ENCODE data around the gene RPL37A.

Gene RPL37A

DNA sequence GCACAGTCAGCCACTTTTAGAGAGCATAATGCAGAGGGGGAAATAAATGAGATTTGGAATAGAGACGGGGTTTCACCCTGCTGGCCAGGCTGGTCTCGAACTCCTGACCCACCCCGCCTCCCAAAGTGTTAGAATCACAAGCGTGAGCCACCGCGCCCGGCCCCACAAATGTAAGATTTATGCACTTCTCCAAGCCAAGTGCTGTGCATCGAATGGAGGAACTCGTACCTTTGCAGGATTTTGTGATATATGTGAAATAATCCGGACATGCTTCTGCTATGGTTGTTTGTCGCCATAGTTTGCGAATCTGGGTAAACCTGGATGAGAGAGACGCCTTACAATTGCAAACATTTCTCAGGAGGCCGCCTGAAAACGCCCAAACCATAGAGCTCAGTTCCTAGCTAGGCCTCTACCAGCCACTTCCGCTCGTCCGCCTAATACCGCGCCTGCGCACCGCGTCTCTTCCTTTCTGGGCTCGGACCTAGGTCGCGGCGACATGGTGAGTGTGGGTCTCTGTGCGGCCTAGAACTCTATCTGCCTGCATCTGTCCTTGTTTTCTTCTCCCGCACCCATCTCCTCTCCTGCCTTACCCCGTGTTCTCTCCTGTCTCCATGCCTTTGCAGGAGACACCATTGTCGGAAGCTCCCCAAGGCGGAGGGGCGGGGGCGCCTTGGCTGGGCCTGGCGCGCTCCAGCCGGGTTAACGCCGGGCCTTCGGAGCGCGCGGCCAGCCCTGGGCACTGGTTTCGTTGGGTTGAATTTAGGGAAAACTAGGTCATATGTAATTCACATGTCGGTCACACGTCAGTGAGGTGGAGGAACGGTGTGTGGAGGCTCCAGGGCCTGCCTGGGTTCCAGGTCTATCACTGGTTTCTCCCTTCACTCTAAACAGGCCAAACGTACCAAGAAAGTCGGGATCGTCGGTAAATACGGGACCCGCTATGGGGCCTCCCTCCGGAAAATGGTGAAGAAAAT, at the start of gene RPL37A:
RPL37A (plus strand) TSS at position 466 of the 974 bp plus-strand sequence; CDS start at position 497, 31 bp downstream.
- DNase-seq = peak; percentile 77 to 95

DNA sequence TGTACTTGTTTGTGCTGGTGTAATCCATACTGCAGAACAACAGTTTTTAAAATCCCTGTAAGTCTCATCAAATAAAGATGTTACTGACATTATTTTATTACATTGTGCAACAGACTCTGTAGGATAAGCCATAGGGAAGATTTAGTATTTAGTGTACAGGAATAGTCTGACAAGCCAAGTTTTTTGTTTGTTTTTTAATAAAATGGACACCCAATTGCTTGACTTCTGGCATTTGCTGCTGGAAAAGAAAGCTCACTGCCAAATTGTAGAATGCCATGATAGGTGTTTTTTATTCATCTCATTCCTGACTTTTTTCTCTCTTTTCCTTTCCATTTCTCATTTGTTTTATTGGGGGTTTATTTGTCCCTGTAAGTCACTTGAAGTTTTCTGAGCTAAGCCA, 48.3 kb upstream of the RPL37A start:
- DNase-seq = no peak

DNA sequence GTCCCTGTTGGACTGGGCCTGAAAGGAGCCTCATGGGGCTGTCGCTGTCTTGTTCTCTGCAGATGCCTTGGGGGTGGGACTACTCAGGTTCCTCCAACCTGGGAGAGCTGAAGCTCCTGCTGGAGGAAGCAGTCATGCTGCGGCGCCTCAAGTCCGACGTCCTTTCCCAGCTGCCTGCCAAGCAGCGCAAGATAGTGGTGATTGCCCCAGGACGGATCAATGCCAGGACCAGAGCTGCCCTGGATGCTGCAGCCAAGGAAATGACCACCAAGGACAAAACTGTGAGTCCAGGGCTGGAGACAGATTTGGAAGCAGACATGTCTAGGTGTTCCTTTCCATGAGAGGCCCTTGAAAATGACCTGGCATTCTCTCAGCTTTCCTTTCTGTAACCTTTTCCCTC, 47.9 kb upstream of the RPL37A start:
- DNase-seq = no peak

DNA sequence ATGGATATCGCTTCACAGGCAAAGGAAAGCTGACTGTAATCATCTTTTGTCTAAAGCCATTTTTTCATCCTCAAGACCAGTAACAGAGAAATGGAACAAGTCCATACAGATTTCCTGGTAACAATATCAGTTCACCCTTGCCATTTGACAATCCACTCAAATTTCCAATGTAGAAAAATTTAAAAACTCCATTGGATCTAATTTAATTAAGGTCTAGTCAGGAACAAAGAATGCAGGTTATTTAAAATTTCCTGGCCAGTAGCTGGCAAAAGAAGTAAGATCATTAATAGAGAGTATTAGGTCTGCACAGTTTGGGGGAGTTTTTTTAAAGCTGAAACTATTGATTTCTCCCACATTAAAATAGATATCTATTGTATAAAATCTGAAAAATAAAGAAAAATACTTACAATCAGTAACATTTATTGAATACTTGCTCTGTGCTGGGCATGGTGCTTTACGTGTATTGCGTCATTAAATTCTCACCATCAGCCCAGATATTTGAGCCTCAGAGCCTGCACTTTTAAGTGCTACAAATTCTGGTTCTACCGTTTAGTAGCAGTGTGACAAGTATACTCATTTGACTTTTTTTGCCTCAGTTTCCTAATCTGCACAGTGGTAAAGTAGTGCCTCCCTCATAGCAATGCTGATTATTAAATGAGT, 44.6 kb upstream of the RPL37A start:
- DNase-seq = no peak

DNA sequence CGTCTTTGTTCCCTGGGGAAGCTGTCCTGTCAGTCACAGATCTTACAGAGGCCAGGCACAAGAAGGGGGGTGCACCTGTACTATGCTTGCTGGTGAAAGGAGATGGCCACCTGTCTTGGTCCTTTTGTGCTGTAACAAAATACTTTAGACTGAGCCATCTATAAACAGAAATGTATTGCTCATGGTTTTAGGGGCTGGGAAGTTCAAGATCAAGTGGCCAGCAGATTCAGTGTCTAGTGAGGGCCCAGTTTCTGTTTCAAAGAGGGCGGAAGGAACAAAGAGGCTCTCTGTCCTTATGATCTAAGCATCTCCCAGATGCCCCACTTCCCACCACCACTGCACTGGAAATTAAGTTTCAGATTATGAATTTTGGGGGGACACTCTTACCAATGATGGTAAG, 35.5 kb upstream of the RPL37A start:
- no peak for DNase-seq

DNA sequence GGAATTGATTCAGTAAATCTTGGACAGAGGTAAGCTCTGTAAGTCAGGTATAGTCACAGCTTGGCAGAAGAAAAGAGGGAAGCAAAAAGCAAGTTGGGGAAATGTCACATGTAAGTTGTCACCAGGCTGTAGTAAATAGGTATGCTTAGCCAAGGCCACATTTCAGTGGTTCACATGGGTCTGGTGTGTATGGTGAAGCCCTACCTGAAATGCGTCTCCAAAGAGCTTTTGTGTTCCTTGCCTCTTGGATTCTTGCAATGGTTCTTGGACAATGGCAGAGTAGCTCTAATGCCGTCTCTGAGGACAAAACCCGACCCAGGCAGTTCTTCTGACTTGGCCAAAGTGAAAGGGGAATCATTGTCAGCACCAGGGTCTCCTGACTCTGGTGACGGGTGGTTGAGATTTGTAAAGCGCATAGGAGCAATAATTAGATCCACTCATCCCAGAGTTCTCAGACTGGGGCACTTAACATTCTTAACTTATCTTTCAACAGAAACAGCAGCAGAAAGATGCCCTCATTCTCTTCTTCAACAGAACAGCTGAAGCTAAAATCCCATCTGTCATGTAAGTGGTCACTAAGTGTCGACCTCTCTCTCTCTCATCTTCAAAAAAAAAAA, 34.4 kb upstream of the RPL37A start:
- DNase-seq = no peak

DNA sequence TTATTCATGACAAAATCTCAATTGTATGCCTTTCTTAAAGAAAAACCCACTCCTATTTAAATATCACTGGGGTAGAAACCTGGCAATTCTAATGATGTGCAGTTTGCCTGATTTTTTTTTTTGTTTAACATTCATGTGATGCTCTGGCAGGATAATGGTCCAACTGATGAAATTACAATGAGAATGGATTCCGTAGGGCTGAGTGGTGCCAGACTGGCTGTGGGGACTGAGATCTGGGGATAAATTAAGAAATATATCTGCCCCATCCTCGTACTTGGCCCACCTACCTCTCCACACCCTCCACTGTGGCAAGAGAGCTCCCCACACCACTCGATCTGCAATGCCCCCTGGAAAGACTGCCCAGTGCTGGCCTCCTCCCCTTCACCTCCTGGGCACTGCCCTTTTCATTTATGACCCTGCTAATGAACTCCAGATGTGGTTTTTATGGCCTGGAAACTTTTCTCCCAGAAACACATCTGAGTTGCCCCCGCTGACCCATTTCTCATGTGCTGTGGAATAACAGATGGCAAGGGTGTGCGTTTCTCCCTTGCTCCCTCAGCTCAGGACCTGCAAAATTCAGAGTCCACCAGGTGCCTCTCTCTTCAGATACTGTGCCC, 33.0 kb upstream of the RPL37A start:
- no peak for DNase-seq

DNA sequence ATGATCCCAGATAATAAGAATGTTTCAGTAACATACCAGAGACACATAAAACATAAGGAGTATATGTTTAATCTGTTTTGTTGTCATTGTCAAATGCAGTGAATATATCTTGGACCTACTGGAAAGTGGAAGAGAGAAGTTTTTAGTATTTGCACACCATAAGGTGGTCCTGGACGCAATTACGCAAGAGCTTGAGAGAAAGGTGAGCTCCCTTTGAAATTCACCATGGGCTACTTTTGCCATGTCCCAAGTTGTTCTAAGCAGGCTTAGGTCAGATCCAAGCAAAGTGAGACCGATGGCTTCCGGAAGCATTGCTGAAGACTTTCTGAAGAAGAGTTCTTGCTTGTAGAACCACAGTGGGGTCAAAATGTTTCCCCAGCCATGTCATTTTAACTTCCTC, 30.8 kb upstream of the RPL37A start:
- no peak for DNase-seq

DNA sequence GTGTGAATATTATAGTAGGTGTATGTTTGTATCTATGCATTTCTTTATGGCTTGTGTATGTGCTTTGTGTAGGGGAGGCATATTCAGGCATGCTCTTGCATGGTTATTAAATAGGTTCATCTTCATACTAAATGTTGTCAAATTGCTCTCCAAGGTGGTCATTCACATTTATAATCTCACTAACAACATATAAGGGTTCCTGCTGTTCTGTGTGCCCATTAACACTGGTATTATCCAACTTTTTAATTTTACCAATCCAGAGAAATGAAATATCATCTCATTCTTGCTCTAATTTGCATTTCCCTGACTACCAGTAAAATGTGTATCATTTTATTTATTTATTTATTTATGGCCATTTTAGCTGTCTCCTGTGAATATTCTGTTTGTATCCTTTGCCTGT, 29.0 kb upstream of the RPL37A start:
- no peak for DNase-seq

DNA sequence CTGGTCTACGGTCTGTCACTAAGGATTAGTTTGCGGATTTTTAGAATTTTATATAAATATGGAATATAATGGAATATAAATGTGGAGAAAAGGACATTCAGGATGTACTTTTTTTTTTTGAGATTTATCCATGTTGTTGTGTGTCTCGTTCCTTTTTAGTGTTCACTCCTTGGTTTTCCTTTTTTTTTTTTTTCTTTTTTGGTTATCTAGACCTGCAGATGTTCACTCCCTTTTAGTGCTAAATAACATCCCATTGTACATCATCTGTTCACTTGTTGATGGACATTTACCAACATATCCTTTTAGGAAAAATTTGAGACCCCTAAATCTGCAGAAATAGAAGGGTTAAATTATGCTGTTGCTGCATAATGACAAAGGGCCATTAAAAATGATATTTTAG, 25.5 kb upstream of the RPL37A start:
- no peak for DNase-seq

DNA sequence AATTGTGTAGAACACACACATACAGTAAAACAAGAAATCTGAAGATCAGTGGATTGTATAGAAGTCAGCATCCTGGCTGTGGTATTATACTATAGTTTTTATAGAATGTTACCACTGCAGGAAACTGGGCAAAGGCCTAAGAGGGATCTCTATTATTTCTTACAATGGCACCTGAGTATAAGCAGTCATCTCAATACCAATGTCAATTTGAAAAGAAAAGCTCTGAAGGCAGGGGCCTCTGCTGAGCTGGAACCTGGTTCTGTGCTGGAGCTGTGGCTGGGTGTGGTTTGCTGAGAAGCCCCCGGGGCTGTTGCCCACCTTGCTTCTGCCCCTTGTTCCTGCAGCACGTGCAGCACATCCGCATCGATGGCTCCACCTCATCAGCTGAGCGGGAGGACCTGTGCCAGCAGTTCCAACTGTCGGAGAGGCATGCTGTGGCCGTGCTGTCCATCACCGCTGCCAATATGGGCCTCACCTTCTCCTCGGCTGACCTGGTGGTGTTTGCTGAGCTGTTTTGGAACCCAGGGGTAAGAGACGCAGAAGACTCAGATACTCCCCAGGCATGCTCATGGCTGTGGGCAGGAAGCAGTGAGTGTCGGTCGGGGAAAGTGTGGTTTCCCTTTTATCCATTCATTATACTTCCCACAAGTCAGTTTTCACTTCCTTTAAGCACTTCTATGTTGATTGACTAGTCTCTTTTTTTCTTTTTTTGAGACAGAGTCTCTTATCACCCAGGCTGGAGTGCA, 23.5 kb upstream of the RPL37A start:
- DNase-seq = no peak

DNA sequence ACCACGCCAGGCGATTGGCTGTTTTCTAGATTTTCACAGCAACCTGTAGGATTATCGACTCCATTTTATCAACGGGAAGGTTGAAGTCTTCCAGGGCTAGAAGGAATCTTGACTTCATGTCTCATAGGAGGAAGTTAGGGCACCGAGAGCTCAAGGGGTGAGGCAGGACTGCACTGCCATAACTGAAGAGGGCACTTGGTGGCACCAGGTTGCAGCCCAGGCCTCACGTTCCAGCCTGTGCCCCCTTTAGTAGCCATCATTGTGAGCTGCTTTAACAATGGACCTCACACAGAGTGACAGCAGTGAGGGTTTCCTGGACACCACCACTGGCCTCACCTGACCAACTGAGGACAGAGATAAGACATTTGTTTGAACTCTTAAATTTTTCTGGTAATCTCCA, 22.9 kb upstream of the RPL37A start:
- DNase-seq = no peak

DNA sequence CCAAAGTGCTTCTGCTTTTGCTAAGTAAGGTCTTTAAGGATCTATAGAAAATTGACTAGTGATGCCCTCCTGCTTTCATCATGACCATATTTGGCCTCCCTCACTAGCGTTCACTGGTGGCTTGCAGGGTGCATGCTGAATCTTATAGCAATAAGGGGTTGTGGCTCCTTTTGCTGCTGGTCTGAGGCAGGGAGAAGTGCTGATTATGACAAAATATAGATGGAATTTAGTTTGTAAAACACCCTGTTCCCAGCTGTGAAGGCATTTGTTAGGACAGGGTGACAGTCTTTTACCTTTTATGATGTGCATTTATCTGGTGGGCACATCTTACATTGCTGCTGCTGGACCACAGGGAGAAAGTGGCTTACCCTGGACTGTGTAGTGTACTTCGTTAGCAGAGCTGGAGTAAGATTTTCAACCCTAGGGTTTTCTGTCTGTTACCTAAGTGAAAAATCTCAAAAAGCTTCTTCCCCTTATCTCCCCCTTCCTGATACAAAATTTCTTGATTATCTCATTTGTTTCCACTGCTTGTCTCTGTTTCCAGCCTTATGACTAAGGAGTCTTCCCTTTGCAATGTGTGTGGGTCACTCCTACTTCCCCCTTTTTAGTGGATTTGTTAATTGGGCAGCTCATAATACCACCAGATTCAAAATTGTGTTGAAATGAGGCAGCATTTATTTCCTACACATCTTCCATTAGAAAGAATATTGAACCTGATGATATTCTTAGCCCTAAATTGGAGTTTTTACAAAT, 21.2 kb upstream of the RPL37A start:
- DNase-seq = no peak

DNA sequence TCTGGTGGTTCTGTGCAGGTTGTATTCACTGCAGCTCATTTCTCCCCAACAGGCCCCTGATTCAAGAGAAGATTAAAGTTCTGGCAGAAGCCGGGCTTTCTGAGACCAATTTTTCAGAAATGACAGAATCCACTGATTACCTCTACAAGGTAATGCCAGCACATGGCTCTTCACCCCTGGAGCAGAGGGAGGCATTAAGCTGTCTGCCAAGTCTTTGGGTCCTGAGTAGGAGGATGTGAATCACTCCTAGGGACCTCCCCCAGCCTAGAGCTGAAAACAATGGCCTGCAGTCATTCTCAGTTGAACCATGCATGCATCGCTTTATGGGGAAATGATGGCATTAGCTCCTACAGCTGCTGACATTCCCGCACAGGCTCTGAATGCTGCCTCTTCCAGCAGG, 20.5 kb upstream of the RPL37A start:
- DNase-seq = no peak

DNA sequence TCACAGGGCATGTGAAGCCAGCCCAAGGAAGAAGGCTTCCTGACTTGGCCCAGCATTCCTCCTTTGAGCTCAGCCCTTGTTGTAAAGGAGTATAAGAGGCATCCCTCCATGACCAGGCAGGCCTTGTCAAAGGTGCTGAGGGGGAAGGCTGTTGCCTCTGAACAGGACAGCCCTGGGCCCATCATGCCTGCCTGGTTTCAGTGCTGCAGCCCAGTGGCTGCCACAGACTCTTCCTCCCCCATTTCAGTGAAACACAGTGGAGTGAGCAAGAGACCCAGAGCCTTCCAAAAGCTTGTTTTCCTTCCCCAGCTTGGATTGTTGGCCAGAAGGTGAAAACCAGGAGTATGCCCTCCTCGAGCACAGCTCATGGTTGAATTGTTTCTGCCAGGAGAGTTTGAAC, 19.9 kb upstream of the RPL37A start:
- no peak for DNase-seq

DNA sequence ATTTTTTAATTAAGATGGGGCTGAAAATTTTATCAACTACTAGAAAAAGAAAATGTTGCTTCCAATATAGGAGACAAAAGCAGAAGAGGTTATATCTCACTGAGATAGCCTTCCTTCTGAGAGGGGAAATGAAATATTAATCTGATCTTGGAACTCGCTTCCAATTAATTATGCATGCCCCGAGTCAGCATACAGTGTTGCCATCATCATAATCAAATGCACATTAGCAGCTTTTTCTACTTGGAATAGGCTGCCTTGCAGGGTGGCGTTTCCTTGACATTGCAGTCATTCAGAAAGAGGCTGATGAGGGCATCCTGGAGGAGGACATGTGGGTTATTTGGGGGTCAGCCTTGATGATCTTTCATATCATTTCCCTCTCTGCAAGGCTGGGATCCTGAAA, 18.4 kb upstream of the RPL37A start:
- no peak for DNase-seq

DNA sequence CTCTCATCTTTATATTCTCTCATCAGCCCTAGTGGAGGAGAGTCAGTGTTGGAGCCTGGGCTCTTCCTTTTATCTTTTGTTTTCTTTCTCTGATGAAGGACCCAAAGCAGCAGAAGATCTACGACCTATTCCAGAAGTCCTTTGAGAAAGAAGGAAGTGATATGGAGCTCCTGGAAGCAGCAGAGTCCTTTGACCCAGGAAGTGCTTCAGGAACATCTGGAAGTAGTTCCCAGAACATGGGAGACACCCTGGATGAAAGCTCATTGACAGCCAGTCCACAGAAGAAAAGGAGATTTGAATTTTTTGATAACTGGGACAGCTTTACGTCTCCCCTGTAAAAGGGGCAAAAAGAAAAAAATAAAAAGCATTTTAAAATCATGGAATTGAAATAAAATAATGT, 16.0 kb upstream of the RPL37A start:
- no peak for DNase-seq

DNA sequence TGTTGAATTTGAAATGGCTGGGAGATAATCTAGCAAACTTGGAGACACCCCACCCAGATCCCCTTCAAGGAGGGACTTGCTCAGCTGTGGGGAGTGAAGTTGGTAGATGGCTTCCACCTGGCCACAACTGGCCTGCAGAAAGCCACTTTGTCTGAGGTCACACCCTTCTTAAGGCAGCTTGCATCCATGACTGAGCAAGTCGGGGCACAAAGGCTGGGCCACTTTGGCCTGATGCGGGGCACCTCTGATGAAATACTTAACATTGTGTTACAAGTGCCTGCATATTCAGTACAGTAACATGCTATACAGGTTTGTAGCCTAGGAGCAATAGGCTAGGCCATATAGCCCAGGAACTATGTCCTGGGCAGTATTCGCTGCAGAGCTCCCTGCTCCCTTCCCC, 13.4 kb upstream of the RPL37A start:
- DNase-seq = no peak

DNA sequence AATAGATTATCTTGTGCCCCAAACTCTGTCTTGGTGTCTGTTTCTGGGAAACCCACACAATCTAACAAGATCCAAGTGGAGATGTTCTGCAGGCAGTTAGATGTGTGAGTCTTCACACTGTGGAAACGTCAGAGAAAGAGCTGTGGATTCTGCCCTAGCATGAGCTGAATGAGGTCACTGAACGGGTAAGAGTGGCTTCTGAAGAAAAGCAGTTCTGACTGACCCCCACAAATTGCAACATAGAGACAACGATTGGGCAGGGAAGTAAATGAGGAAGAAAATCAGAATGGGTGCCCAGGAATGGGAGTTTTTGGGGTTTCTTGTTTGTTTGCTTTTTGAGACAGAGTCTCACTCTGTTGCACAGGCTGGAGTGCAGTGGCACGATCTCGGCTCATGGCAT, 12.9 kb upstream of the RPL37A start:
- no peak for DNase-seq

DNA sequence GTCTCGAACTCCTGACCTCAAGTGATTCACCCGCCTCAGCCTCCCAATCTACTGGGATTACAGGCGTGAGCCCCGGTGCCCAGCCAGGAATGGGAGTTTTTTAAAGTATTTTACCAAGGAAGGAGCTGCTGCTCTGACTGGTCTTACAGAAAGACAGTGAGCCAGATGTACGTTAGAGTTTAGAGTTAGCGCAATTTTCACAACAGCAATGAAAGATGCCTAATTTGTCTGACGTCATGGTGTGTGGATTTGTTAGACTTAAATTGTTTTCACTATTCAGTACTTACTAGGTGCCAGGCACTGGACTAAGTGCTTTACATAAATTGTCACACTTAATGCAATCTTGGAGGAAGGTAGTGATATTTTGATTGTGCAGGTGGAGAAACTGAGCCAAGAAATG, 12.4 kb upstream of the RPL37A start:
- DNase-seq = no peak

DNA sequence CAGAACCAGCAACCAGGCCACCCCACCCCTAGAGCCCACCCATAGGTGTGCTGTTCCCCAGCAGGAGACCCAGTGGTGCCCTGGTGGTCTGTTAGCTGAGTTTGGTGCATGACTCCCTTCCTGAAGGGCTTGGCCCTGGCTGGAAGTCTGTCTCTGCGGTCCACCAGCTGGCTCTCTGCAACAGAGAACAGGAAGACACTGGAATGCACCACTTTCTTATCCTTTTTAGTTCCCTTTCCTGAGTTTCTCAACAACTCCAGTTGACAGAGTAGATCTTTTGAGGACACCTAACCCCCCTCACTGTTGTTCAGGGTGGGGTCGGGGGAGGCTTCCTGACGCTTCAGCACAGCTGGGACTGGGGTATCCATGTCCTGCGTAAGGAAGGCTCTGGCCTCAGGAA, 11.9 kb upstream of the RPL37A start:
- DNase-seq = no peak

DNA sequence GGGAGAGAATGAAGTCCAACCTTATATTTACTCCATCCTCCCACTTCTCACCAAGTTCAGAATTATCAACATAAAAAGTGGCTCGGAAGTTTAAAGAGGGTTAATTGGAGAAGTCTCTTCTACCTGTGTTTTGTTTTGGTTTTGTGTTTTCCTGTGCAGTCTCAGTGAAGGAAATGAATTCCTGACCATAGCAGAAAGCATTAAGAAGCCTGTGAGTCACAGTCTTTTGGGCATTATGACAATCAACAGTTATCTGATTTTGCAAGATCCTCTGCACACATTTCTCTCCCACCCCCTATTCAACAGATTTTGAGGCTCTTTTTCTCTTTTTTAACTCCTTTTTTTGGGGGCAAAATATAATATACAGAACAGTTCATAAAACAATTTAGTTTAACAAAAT, 8.6 kb upstream of the RPL37A start:
- DNase-seq = no peak
